ENCODE data around the gene AIFM1.

The AIFM1 gene

DNA sequence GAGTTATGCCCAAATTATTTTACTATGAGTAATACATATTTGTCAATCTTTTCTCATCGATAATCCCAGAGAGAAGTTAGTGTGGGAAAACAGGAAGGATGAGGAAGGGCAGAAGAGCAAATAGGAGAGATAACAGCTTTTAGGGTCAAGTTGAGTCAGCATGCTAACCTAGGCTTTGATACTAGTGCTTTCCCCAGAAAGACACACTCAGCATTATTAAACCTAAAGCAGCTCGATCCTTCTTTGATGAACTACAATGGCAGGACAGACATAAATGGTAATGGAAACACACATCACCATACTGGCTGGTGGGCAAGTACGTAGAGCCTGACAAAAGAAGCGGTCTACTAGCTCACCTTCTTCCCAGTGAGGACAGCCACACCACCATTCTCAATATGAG lies 20.5 kb downstream of the AIFM1 start:
- ChIA-PET CTCF (interaction anchor here (0.7 kb wide), 1 partner anchor 19 kb away, joined by 3 read pairs; no protein-coding TSS in a partner anchor), POLR2A (ENCODE audit: low non-redundant PET) (no interaction called here)
- DNase-seq (ENCODE audit: low spot score) = no peak
- TF ChIP-seq, protein P1, sequence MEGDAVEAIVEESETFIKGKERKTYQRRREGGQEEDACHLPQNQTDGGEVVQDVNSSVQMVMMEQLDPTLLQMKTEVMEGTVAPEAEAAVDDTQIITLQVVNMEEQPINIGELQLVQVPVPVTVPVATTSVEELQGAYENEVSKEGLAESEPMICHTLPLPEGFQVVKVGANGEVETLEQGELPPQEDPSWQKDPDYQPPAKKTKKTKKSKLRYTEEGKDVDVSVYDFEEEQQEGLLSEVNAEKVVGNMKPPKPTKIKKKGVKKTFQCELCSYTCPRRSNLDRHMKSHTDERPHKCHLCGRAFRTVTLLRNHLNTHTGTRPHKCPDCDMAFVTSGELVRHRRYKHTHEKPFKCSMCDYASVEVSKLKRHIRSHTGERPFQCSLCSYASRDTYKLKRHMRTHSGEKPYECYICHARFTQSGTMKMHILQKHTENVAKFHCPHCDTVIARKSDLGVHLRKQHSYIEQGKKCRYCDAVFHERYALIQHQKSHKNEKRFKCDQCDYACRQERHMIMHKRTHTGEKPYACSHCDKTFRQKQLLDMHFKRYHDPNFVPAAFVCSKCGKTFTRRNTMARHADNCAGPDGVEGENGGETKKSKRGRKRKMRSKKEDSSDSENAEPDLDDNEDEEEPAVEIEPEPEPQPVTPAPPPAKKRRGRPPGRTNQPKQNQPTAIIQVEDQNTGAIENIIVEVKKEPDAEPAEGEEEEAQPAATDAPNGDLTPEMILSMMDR (conservative IDR thresholded peaks at IDR 0.05; ENCODE audit: low read depth) = no peak
- H3K27ac ChIP-seq = no peak overlapping the region

DNA sequence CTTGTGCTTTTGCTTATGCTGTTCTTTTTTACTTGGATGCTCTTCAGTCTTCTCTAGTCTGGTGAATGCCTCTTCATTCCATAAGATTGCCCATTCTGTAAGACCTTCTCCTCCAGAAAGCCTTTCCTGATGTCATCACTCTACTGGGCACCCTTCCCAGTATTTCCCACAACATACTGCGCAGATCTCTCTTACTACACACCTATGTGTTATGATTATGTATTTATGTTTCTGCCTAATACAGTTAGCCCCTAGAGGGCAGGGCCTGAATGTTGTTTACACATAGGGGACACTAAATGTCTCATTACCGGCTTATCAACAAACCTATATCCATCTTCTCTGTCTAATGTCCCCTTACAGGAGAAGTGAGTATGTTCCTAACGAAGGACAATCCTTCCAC lies 21.1 kb downstream of the AIFM1 start:
- CTCF ChIA-PET = interaction anchor here (0.6 to 0.7 kb wide), 2 partner anchors 65 to 161 kb away, joined by 3 to 11 read pairs; no protein-coding TSS in a partner anchor
- TF ChIP-seq, protein P1 (conservative IDR thresholded peaks at IDR 0.05; ENCODE audit: low read depth) = no peak
- no peak for DNase-seq (ENCODE audit: low spot score)
- POLR2A ChIA-PET (ENCODE audit: low non-redundant PET) = no interaction called here
- H3K27ac ChIP-seq = no peak overlapping the region

DNA sequence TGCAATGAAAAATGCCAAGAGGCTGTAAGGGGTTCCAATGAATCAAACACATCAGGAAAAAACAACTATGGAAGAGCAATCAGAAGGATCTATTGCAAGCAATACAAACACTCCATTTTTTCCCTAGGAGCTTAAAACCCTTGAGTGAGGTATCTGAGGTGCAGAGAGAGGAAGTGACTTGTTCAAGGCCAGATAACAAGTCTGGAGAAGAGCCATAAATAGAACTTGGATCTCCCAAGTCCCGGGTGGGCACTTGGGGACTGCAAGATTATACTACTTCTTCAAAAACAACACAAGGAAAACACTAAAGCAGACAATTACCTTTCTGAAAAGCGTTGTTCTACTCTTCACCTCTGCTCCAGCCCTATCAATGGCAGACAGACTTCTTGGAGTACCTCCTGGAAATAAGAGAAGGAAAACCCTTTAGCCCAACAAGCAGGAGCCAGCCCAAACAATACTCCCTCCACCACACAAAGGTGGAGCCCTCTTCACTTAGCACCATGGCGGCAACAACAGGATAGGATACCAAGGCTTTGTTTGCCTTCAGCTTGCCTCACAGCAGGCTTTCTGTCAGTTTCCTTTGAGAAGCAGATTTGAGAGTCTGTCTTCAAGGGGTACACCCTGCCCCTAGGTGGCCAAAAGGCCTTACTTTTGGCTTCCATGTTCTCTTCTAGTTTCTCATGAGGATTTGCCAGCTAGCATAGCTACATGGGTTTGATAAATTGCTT lies 26.0 kb downstream of the AIFM1 start:
- TF ChIP-seq, protein P1 (conservative IDR thresholded peaks at IDR 0.05; ENCODE audit: low read depth) = no peak
- ChIA-PET POLR2A (ENCODE audit: low non-redundant PET) (no interaction called here), CTCF (no interaction called here)
- no peak overlapping the region for H3K27ac ChIP-seq
- no peak for DNase-seq (ENCODE audit: low spot score)

DNA sequence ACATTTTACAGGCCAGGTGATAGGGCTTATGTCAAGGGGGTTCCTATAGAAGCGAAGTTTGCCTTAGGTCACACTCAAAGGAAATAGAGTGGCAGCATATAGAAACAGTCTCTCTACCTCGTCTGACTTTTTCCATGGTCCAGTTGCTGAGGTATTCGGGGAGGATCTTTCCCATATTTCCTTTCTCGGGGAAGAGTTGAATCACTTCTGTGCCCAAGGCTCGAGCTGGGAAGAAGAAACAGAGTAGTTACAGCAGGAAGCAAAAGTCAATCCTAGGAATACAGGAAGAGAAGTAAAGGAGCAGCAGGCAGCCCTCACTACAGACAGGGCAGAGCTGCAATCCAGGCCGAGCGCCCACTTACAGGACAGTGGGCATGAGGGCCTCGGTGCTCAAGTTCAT lies 28.7 kb downstream of the AIFM1 start:
- POLR2A ChIA-PET (ENCODE audit: low non-redundant PET) = no interaction called here

DNA sequence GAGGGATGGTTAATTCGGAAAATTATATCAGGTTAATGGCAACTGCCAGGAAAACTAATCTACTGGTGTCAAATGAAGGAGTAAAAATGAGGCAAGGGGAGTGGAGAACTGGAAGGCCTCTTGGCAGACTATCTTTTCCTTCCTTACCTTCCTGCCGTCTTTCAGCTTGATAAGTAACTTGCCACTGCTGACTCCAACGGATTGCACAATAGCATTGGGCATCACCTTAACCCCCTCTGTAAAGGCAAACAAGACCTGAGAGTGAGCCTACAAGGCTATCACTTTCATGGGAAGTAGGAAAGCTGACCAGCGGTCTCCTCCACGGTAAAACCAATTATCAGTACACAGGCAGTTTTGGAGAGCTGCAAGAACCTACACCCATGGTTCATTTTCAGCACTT lies 29.1 kb downstream of the AIFM1 start:
- ChIA-PET CTCF (no interaction called here), POLR2A (ENCODE audit: low non-redundant PET) (no interaction called here)
- no peak for DNase-seq (ENCODE audit: low spot score)
- TF ChIP-seq, protein P1 (conservative IDR thresholded peaks at IDR 0.05; ENCODE audit: low read depth) = no peak
- no peak overlapping the region for H3K27ac ChIP-seq

More for the DNA sequence above, 28.7 kb downstream of the AIFM1 start:
- TF ChIP-seq, protein P1 (conservative IDR thresholded peaks at IDR 0.05; ENCODE audit: low read depth) = no peak
- CTCF ChIA-PET = no interaction called here
- no peak overlapping the region for H3K27ac ChIP-seq
- DNase-seq (ENCODE audit: low spot score) = no peak

DNA sequence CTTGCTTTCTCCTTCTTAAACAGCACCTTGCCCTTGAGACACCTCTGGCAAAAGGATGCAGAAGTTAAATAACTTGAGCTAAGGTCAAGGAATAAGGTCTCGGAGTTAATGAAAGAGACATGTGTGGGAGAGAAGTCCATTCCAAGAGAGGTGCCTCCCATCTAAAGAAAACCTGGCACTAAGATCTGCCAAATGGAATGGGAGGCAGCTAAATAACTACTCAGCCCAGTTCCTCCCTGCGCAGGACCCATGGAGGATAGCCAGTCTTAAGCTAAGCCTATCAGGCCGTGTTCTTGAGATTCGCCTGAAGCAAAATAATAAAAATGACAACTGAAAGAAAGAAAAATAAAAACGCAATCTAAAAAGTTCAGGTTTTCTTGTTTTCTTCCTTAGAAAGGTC lies 34.7 kb downstream of the AIFM1 start:
- POLR2A ChIA-PET (ENCODE audit: low non-redundant PET) = no interaction called here
- no peak for DNase-seq (ENCODE audit: low spot score)
- TF ChIP-seq, protein P1 (conservative IDR thresholded peaks at IDR 0.05; ENCODE audit: low read depth) = no peak
- CTCF ChIA-PET = interaction anchor here (0.6 to 1.2 kb wide), 2 partner anchors 10 to 51 kb away, joined by 3 to 5 read pairs; no protein-coding TSS in a partner anchor
- no peak overlapping the region for H3K27ac ChIP-seq

Data from RWPE1 (cell line).